ENCODE results near the gene UBE2G1. TPM values are rescaled to one million over a fixed set of nuclear protein-coding genes. Genes with fewer than 3 reads are reported as not detected.

Gene UBE2G1
- total and polyA plus RNA-seq, 10 of the 15 experiments (the other 5 are each of a cell fraction or from before 2014, with no cell fraction given), result 24.4 to 139 (median 77.4) TPM

- TF ChIP-seq ZNF217 (IDR thresholded peaks at IDR 0.05) (peak; percentile 73), TCF3 (IDR thresholded peaks at IDR 0.05; ENCODE audit: borderline replicate concordance, insufficient read depth, low read depth, low read length) (no peak), CREM (IDR thresholded peaks at IDR 0.05; ENCODE audit: low read depth) (0 out of 2 replicates have a peak, but pooled peaks have one; percentile 12), RFX5 (IDR thresholded peaks at IDR 0.05; ENCODE audit: low read depth, low read length) (no peak), CTCF (IDR thresholded peaks at IDR 0.05 in 2 of 3, conservative IDR thresholded peaks at IDR 0.05 in 1 of 3; ENCODE audit: control insufficient read depth in 2 of 3, extremely low read depth in 1 of 3, insufficient read depth in 1 of 3, low read depth in 3 of 3, low read length in 3 of 3) (no peak), MEF2A (IDR thresholded peaks at IDR 0.05; ENCODE audit: insufficient read depth, low read depth, low read length) (0 out of 2 replicates have a peak, but pooled peaks have one; percentile 28), IRF3 (IDR thresholded peaks at IDR 0.05) (no peak), SIN3A (IDR thresholded peaks at IDR 0.05; ENCODE audit: low read depth, low read length) (peak; percentile 93), PRDM15 (CRISPR knock-in tag; IDR thresholded peaks at IDR 0.05) (no peak), ASH2L (IDR thresholded peaks at IDR 0.05; ENCODE audit: borderline replicate concordance, low read depth) (no peak), NR2C2 (IDR thresholded peaks at IDR 0.05; ENCODE audit: borderline replicate concordance, control insufficient read depth, insufficient read length, low read depth) (no peak), ATF2 (IDR thresholded peaks at IDR 0.05; ENCODE audit: low read length) (no peak), CBFB (IDR thresholded peaks at IDR 0.05; ENCODE audit: low read depth) (0 out of 2 replicates have a peak, but pooled peaks have one; percentile 30), ZNF207 (IDR thresholded peaks at IDR 0.05; ENCODE audit: borderline replicate concordance) (peak; percentile 78; the same call in 1 of the 2 replicates), LARP7 (IDR thresholded peaks at IDR 0.05) (peak; percentile 95), SPI1 (IDR thresholded peaks at IDR 0.05; ENCODE audit: borderline replicate concordance, insufficient read depth, low read depth, low read length) (no peak), SMAD5 (IDR thresholded peaks at IDR 0.05; ENCODE audit: low read depth) (no peak), ZNF592 (IDR thresholded peaks at IDR 0.05) (no peak; the same call in 1 of the 2 replicates)
These were observed 1.3 kb downstream of the UBE2G1 start (continued) for GRCh38 chr17:4365103-4365627.
